GM23338 (cell line): ENCODE measurements around the gene PPP2R5C. TPM values are rescaled to one million over a fixed set of nuclear protein-coding genes. Genes with fewer than 3 reads are reported as not detected.

Source experiments
- ATAC-seq: fragments of 200-7000 bp; cut with Tn5 transposase; 3 replicates; pipeline ENCODE4 v1.9.1; 2020
- DNase-seq: peaks from one replicate; pipeline ENCODE4 v3.0.0-alpha.2; 2015; ENCODE audit warnings: low spot score
- H2AFZ ChIP-seq: fragments of 200-600 bp; sonication (generic); 2 replicates; pipeline ENCODE4 v1.8.0; 2016; ENCODE audit warnings: antibody characterized with exemption, mild to moderate bottlenecking, moderate library complexity
- H3F3A ChIP-seq: fragments of 200-600 bp; sonication (generic); replicated peaks from 2 replicates; pipeline ENCODE4 v1.8.0; 2017; ENCODE audit warnings: antibody characterized with exemption, mixed run types, low read depth
- H3K27ac ChIP-seq: fragments of 200-600 bp; sonication (generic); 2 replicates; pipeline ENCODE4 v1.6.1; 2016; ENCODE audit warnings: low read depth
- H3K27me3 ChIP-seq: fragments of 200-600 bp; sonication (generic); 2 replicates; pipeline ENCODE4 v1.8.0; 2016; ENCODE audit warnings: mild to moderate bottlenecking, mixed run types, moderate library complexity; ENCODE audit not compliant: insufficient read depth
- H3K36me3 ChIP-seq: fragments of 200-600 bp; sonication (generic); 2 replicates; pipeline ENCODE4 v1.8.0; 2016; ENCODE audit warnings: mild to moderate bottlenecking; ENCODE audit not compliant: insufficient read depth
- H3K4me1 ChIP-seq: fragments of 200-600 bp; sonication (generic); 2 replicates; pipeline ENCODE4 v1.8.0; 2016; ENCODE audit warnings: mild to moderate bottlenecking, moderate library complexity; ENCODE audit not compliant: insufficient read depth
- H3K4me2 ChIP-seq: fragments of 200-600 bp; sonication (generic); 2 replicates; pipeline ENCODE4 v1.7.1; 2017; ENCODE audit warnings: mixed run types
- H3K4me3 ChIP-seq: fragments of 200-600 bp; sonication (generic); 2 replicates; pipeline ENCODE4 v1.6.1; 2016; ENCODE audit warnings: mixed run types
- H3K79me2 ChIP-seq: fragments of 200-600 bp; sonication (generic); replicated peaks from 2 replicates; pipeline ENCODE4 v1.8.0; 2017; ENCODE audit warnings: mild to moderate bottlenecking; ENCODE audit not compliant: insufficient read depth
- H3K9me2 ChIP-seq: fragments of 200-600 bp; sonication (generic); 2 replicates; pipeline ENCODE4 v1.8.0; 2017; ENCODE audit not compliant: insufficient read depth
- H4K20me1 ChIP-seq: fragments of 200-600 bp; sonication (generic); replicated peaks from 2 replicates; pipeline ENCODE4 v1.8.0; 2017; ENCODE audit warnings: mild to moderate bottlenecking; ENCODE audit not compliant: insufficient read depth
- H3K27ac Mint-ChIP-seq: 2 replicates; pipeline ENCODE4 v1.8.0; 2020; ENCODE audit warnings: inconsistent platforms, mild to moderate bottlenecking, moderate library complexity, mixed read lengths
- H3K27me3 Mint-ChIP-seq: 3 replicates; pipeline ENCODE4 v1.8.0; 2022; ENCODE audit warnings: low read depth, mild to moderate bottlenecking, moderate library complexity, mixed read lengths, inconsistent platforms; ENCODE audit not compliant: insufficient read depth, poor library complexity
- H3K36me3 Mint-ChIP-seq: 3 replicates; pipeline ENCODE4 v1.8.0; 2021; ENCODE audit warnings: low read depth, mild to moderate bottlenecking, inconsistent platforms, moderate library complexity, mixed read lengths
- H3K4me1 Mint-ChIP-seq: 3 replicates; pipeline ENCODE4 v1.8.0; 2020; ENCODE audit warnings: mild to moderate bottlenecking, inconsistent platforms, mixed read lengths
- H3K4me3 Mint-ChIP-seq: 3 replicates; pipeline ENCODE4 v1.8.0; 2021; ENCODE audit warnings: moderate library complexity, mild to moderate bottlenecking, inconsistent platforms, mixed read lengths
- H3K9me3 Mint-ChIP-seq: 3 replicates; pipeline ENCODE4 v1.8.0; 2020; ENCODE audit warnings: moderate library complexity, mild to moderate bottlenecking, inconsistent platforms, mixed read lengths
- EZH2 ChIP-seq: fragments of 200-600 bp; sonication (generic); IDR thresholded peaks from one replicate; pipeline ENCODE4 v1.8.0; 2017; ENCODE audit warnings: antibody characterized with exemption, mild to moderate bottlenecking, low read depth; ENCODE audit not compliant: unreplicated experiment
- EZH2phosphoT487 ChIP-seq: fragments of 200-600 bp; sonication (generic); IDR thresholded peaks from one replicate; pipeline ENCODE4 v1.8.1; 2018; ENCODE audit warnings: antibody characterized with exemption; ENCODE audit not compliant: unreplicated experiment
- JUNB ChIP-seq: IDR thresholded peaks from one replicate; pipeline ENCODE4 v1.6.1; 2016; ENCODE audit warnings: antibody characterized with exemption; ENCODE audit not compliant: unreplicated experiment
- NANOG ChIP-seq: IDR thresholded peaks from 2 replicates; pipeline ENCODE4 v1.6.1; 2016; ENCODE audit warnings: antibody characterized with exemption, borderline replicate concordance
- POLR2AphosphoS5 ChIP-seq: IDR thresholded peaks from 2 replicates; pipeline ENCODE4 v1.6.1; 2016; ENCODE audit warnings: antibody characterized with exemption, low read depth
- ZNF114 ChIP-seq: fragments of 250-450 bp; sonication (Bioruptor Pico); IDR thresholded peaks from 2 replicates; pipeline ENCODE4 v1.5.0; 2020; ENCODE audit warnings: mild to moderate bottlenecking, moderate library complexity
- ZNF331 ChIP-seq: fragments of 250-450 bp; sonication (Bioruptor Pico); IDR thresholded peaks from 2 replicates; pipeline ENCODE4 v1.5.0; 2020; ENCODE audit warnings: low read depth, mild to moderate bottlenecking, moderate library complexity
- polyA plus RNA-seq: library from polyadenylated mRNA; unstranded; fragments of >200 nt; fragmentation: Nextera tagmentation; extraction: Ambion mirVana; gene quantifications from 2 replicates; pipeline ENCODE4 v1.2.1, GENCODE V29; 2016
- total RNA-seq: library from RNA; depleted of rRNA; stranded (reverse); fragments of >200 nt; shearing (Covaris generic); gene quantifications from 2 replicates; pipeline ENCODE4 v1.2.3, GENCODE V29; 2014
- TF ChIP-seq, protein P1 (sequence below): IDR thresholded peaks from 2 replicates; pipeline ENCODE4 v1.6.1; 2016; ENCODE audit warnings: antibody characterized with exemption
- TF ChIP-seq, protein P2 (sequence below): IDR thresholded peaks from one replicate; pipeline ENCODE4 v1.6.1; 2018; ENCODE audit warnings: antibody characterized with exemption; ENCODE audit not compliant: unreplicated experiment

The PPP2R5C gene
- total and polyA plus RNA-seq, 2 experiments from 2014 or later, result 75.4 to 79.7 TPM

- no peak overlapping the region for H3K27ac ChIP-seq
- H3K36me3 ChIP-seq, result no peaks in the 10 kb centered on the region
- no peak overlapping the region for H2AFZ ChIP-seq
- no peak overlapping the region for H3K4me3 ChIP-seq
- no peaks in the 10 kb centered on the region for H3K4me1 ChIP-seq
- DNase-seq (no peak), ATAC-seq (no peak)
- Mint-ChIP-seq H3K36me3 (no peaks in the 10 kb centered on the region), H3K4me3 (no peak overlapping the region), H3K27me3 (no peaks in the 10 kb centered on the region), H3K27ac (0 out of 2 replicates have a peak overlapping the region, but pooled peaks have one; percentile 66), H3K4me1 (peaks cover 19% of the 10 kb centered on the region), H3K9me3 (no peaks in the 10 kb centered on the region)
- no peak overlapping the region for H3K4me2 ChIP-seq
- peaks cover 81% of the 10 kb centered on the region for H3K79me2 ChIP-seq
- H4K20me1 ChIP-seq, result peaks cover 32% of the 10 kb centered on the region; the same call in 1 of the 2 replicates
- no peaks in the 10 kb centered on the region for H3F3A ChIP-seq
- 0 out of 2 replicates have a peak, but pooled peaks cover 4% of the 10 kb centered on the region for H3K9me2 ChIP-seq
- H3K27me3 ChIP-seq, result no peaks in the 10 kb centered on the region
- TF ChIP-seq ZNF114 (CRISPR knock-in tag) (no peak), POLR2AphosphoS5 (no peak), JUNB (no peak), EZH2phosphoT487 (no peak), ZNF331 (CRISPR knock-in tag) (no peak), EZH2 (no peak)
- TF ChIP-seq, protein P1, sequence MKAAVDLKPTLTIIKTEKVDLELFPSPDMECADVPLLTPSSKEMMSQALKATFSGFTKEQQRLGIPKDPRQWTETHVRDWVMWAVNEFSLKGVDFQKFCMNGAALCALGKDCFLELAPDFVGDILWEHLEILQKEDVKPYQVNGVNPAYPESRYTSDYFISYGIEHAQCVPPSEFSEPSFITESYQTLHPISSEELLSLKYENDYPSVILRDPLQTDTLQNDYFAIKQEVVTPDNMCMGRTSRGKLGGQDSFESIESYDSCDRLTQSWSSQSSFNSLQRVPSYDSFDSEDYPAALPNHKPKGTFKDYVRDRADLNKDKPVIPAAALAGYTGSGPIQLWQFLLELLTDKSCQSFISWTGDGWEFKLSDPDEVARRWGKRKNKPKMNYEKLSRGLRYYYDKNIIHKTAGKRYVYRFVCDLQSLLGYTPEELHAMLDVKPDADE, result no peak
- TF ChIP-seq, protein P2, sequence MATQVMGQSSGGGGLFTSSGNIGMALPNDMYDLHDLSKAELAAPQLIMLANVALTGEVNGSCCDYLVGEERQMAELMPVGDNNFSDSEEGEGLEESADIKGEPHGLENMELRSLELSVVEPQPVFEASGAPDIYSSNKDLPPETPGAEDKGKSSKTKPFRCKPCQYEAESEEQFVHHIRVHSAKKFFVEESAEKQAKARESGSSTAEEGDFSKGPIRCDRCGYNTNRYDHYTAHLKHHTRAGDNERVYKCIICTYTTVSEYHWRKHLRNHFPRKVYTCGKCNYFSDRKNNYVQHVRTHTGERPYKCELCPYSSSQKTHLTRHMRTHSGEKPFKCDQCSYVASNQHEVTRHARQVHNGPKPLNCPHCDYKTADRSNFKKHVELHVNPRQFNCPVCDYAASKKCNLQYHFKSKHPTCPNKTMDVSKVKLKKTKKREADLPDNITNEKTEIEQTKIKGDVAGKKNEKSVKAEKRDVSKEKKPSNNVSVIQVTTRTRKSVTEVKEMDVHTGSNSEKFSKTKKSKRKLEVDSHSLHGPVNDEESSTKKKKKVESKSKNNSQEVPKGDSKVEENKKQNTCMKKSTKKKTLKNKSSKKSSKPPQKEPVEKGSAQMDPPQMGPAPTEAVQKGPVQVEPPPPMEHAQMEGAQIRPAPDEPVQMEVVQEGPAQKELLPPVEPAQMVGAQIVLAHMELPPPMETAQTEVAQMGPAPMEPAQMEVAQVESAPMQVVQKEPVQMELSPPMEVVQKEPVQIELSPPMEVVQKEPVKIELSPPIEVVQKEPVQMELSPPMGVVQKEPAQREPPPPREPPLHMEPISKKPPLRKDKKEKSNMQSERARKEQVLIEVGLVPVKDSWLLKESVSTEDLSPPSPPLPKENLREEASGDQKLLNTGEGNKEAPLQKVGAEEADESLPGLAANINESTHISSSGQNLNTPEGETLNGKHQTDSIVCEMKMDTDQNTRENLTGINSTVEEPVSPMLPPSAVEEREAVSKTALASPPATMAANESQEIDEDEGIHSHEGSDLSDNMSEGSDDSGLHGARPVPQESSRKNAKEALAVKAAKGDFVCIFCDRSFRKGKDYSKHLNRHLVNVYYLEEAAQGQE, result no peak
Measured at GRCh38 chr14:101834800-101835547, 73.5 kb downstream of the PPP2R5C start.

- Histone ChIP-seq H4K20me1 (peaks cover 28% of the 10 kb centered on the region), H3K4me1 (no peaks in the 10 kb centered on the region), H3F3A (no peaks in the 10 kb centered on the region), H3K27me3 (no peaks in the 10 kb centered on the region), H3K4me2 (no peak overlapping the region), H3K27ac (no peak overlapping the region), H3K9me2 (0 out of 2 replicates have a peak, but pooled peaks cover 4% of the 10 kb centered on the region), H3K4me3 (no peak overlapping the region), H3K36me3 (no peaks in the 10 kb centered on the region), H3K79me2 (peaks cover 79% of the 10 kb centered on the region), H2AFZ (no peak overlapping the region)
- TF ChIP-seq ZNF331 (CRISPR knock-in tag) (no peak), NANOG (no peak)
- DNase-seq (no peak), ATAC-seq (peak; percentile 34)
- peaks cover 22% of the 10 kb centered on the region for H3K4me1 Mint-ChIP-seq
- no peaks in the 10 kb centered on the region for H3K9me3 Mint-ChIP-seq
- peak overlapping the region; percentile 66; the same call in 1 of the 2 replicates for H3K27ac Mint-ChIP-seq
- no peaks in the 10 kb centered on the region for H3K36me3 Mint-ChIP-seq
- no peak overlapping the region for H3K4me3 Mint-ChIP-seq
- H3K27me3 Mint-ChIP-seq, result no peaks in the 10 kb centered on the region
Measured at GRCh38 chr14:101835566-101835965, 74.1 kb downstream of the PPP2R5C start.
